HG02642 (cell line): ENCODE results near the gene EIF4H.
"Not testable (repeated sequence)": the region's sequence is repeated elsewhere in the genome, so short reads cannot be mapped to it uniquely, and the experiment has no call there.

Source experiments
- ATAC-seq: cut with Tn5 transposase; IDR thresholded peaks from one replicate; pipeline ENCODE4 v1.9.1; 2021; ENCODE audit warnings: mild to moderate bottlenecking; ENCODE audit not compliant: unreplicated experiment, poor library complexity

EIF4H gene

GRCh38 chr7:74222851-74223710 lies 48.9 kb downstream of the EIF4H start:
- no peak for ATAC-seq

- ATAC-seq = no peak
These were observed 49.8 kb downstream of the EIF4H start for GRCh38 chr7:74223711-74224510.

- no peak for ATAC-seq
These were observed 50.3 kb downstream of the EIF4H start for GRCh38 chr7:74224511-74224832.

- ATAC-seq = not testable (repeated sequence)
These were observed 50.8 kb downstream of the EIF4H start for GRCh38 chr7:74224907-74225306.

GRCh38 chr7:74225400-74225799 lies 51.2 kb downstream of the EIF4H start:
- no peak for ATAC-seq

- ATAC-seq = no peak
These were observed 52.5 kb downstream of the EIF4H start for GRCh38 chr7:74226633-74227032.

GRCh38 chr7:74228951-74229900 lies 55.1 kb downstream of the EIF4H start:
- ATAC-seq = no peak

GRCh38 chr7:74230446-74231231 lies 56.5 kb downstream of the EIF4H start:
- ATAC-seq = peak; percentile 41

GRCh38 chr7:74231232-74231590 lies 57.1 kb downstream of the EIF4H start:
- ATAC-seq = peak; percentile 65

- ATAC-seq = no peak
These were observed 59.6 kb downstream of the EIF4H start for GRCh38 chr7:74233655-74234285.

GRCh38 chr7:74235518-74236268 lies 61.5 kb downstream of the EIF4H start:
- no peak for ATAC-seq

GRCh38 chr7:74236284-74236683 lies 62.1 kb downstream of the EIF4H start:
- no peak for ATAC-seq

- ATAC-seq = no peak
These were observed 66.3 kb downstream of the EIF4H start for GRCh38 chr7:74240482-74240881.

- no peak for ATAC-seq
These were observed 67.9 kb downstream of the EIF4H start for GRCh38 chr7:74242122-74242443.

GRCh38 chr7:74246497-74246896 lies 72.3 kb downstream of the EIF4H start:
- no peak for ATAC-seq
